HepG2 (cell line): Measurements from ENCODE around the gene SSNA1. TPM values are rescaled to one million over a fixed set of nuclear protein-coding genes. Genes with fewer than 3 reads are reported as not detected.
A peak's percentile ranks its signal among the peaks of the same experiment; 100 is the strongest.

Source experiments
- KDM5A ChIP-seq: fragments of 200-600 bp; sonication (generic); IDR thresholded peaks from 2 replicates; pipeline ENCODE4 v1.7.0; 2018; ENCODE audit warnings: antibody characterized with exemption, mild to moderate bottlenecking, low read length, borderline replicate concordance
- MED1 ChIP-seq: sonication (generic); formaldehyde crosslinking; IDR thresholded peaks from 2 replicates; pipeline ENCODE4 v1.4.0; 2020; ENCODE audit warnings: missing genetic modification reagents
- MXI1 ChIP-seq: IDR thresholded peaks from 3 replicates; pipeline ENCODE4 v1.6.1; 2012; ENCODE audit warnings: low read depth, low read length, inconsistent platforms, borderline replicate concordance
- MYC ChIP-seq: sonication (generic); formaldehyde crosslinking; IDR thresholded peaks from 2 replicates; pipeline ENCODE4 v1.9.0; 2021; ENCODE audit warnings: missing genetic modification reagents, borderline replicate concordance
- NCOA2 ChIP-seq: sonication (generic); formaldehyde crosslinking; IDR thresholded peaks from 2 replicates; pipeline ENCODE4 v1.8.0; 2022; ENCODE audit warnings: inconsistent platforms
- PHF21A ChIP-seq: sonication (generic); formaldehyde crosslinking; IDR thresholded peaks from 2 replicates; pipeline ENCODE4 v1.5.0; 2020; ENCODE audit warnings: mild to moderate bottlenecking, missing genetic modification reagents
- REPIN1 ChIP-seq: sonication (generic); formaldehyde crosslinking; IDR thresholded peaks from 2 replicates; pipeline ENCODE4 v1.8.0; 2022; ENCODE audit warnings: missing genetic modification reagents, low read depth, mild to moderate bottlenecking, borderline replicate concordance
- THAP9 ChIP-seq: sonication (generic); formaldehyde crosslinking; IDR thresholded peaks from 2 replicates; pipeline ENCODE4; 2020; ENCODE audit warnings: missing genetic modification reagents, mild to moderate bottlenecking, borderline replicate concordance
- ZBTB25 ChIP-seq: IDR thresholded peaks from 2 replicates; pipeline ENCODE4 v1.6.1; 2018; ENCODE audit warnings: missing genetic modification reagents
- ZC3H4 ChIP-seq: sonication (generic); formaldehyde crosslinking; IDR thresholded peaks from 2 replicates; pipeline ENCODE4 v1.4.0; 2020; ENCODE audit warnings: missing genetic modification reagents, borderline replicate concordance
- ZNF709 ChIP-seq: sonication (generic); formaldehyde crosslinking; IDR thresholded peaks from 2 replicates; pipeline ENCODE4 v1.5.0; 2020; ENCODE audit warnings: mild to moderate bottlenecking, missing genetic modification reagents
- polyA plus RNA-seq, 8 experiments: library from polyadenylated mRNA; depleted of rRNA in 3 of 8; stranded (reverse) in 7 of 8; unstranded in 1 of 8; fragments of >200 nt; fragmentation: Illumina TruSeq in 4 of 8; extraction: Trizol in 4 of 8; gene quantifications; 2 replicates each; pipeline versions ENCODE4 v1.2.1 to v1.2.3, GENCODE V29; 2011 to 2016; ENCODE audit warnings: low read depth in 4 of 8, missing spikeins in 1 of 8, mixed read lengths in 1 of 8; ENCODE audit not compliant: insufficient read depth in 1 of 8
- total RNA-seq, 5 experiments: library from RNA; depleted of rRNA; stranded (reverse); fragments of >200 nt; fragmentation: Illumina TruSeq; extraction: Trizol; gene quantifications; 2 replicates each; pipeline ENCODE4 v1.2.3, GENCODE V29; 2016; ENCODE audit warnings: low read depth in 1 of 5
- TF ChIP-seq, protein P1 (sequence below): sonication (generic); formaldehyde crosslinking; IDR thresholded peaks from 2 replicates; pipeline ENCODE4 v1.5.0; 2020; ENCODE audit warnings: missing genetic modification reagents, mild to moderate bottlenecking, borderline replicate concordance
- TF ChIP-seq, protein P2 (sequence below): sonication (generic); formaldehyde crosslinking; IDR thresholded peaks from 2 replicates; pipeline ENCODE4 v1.4.0; 2020; ENCODE audit warnings: missing genetic modification reagents
- TF ChIP-seq, protein P3 (sequence below): sonication (generic); formaldehyde crosslinking; IDR thresholded peaks from 2 replicates; pipeline ENCODE4 v1.4.0; 2020; ENCODE audit warnings: mild to moderate bottlenecking, missing genetic modification reagents

Gene SSNA1
- total and polyA plus RNA-seq, 2 of the 13 experiments (the other 11 are each of a cell fraction or from before 2014, with no cell fraction given): 35.9 to 49.4 TPM

DNA sequence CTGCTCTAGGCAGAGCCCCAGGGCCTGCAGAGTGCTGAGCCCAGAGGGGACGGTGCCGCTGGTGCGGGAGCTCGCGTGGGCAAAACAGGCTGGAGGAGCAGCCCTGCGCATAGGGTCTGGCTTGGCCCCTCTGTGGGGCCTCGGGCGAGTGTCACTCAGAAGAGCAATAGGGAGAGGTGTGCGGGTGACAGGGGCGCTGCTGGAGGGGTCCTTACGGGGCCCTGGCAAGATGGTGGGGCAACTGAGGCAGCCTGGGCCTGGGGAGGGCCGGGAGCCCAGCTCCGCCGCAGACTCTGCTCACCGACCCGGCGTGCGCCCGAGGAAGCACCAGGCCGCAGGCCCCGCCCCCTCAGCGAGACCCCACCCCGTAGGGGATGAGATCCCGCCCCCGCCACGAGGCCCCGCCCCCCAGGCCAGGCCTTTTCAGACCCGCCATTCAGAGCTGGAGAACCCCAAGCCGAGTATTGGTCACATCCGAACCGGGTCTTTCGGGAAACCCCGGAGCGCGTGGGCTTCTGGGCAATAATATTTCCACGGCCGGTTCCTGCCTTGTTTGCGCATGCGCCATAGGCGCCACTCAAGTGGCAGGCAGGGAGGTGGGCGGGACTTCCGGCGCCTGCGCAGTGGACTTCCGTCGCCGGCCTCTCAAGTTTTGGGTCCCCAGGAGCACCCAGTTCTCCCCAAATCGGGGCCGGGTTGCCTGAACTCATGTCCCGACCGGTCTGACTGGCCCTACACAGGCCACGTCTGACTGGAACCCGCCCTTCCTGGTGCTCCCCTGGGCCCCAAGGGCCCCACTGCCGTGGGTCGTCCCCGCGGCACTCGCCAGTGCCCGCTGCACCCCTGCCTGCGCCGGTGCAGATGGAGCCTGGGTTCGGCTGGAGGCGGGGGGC lies 34.8 kb downstream of the SSNA1 start (continued):
- TF ChIP-seq THAP9 (CRISPR knock-in tag) (peak; percentile 50; the same call in 1 of the 2 replicates), ZC3H4 (CRISPR knock-in tag) (peak; percentile 53), MED1 (CRISPR knock-in tag) (peak; percentile 5; the same call in 1 of the 2 replicates), MYC (0 out of 2 replicates have a peak, but pooled peaks have one; percentile 42), MXI1 (peak; percentile 78; the same call in 2 of the 3 replicates), PHF21A (CRISPR knock-in tag) (peak; percentile 45; the same call in 1 of the 2 replicates), ZNF709 (CRISPR knock-in tag) (0 out of 2 replicates have a peak, but pooled peaks have one; percentile 62), ZBTB25 (peak; percentile 37; the same call in 1 of the 2 replicates), REPIN1 (CRISPR knock-in tag) (no peak), NCOA2 (no peak), KDM5A (peak; percentile 86)
- TF ChIP-seq, protein P1, sequence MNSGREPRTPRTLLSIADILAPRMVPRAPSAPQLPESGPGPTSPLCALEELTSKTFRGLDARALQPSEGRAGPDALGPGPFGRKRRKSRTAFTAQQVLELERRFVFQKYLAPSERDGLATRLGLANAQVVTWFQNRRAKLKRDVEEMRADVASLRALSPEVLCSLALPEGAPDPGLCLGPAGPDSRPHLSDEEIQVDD (CRISPR knock-in tag): no peak
- TF ChIP-seq, protein P2, sequence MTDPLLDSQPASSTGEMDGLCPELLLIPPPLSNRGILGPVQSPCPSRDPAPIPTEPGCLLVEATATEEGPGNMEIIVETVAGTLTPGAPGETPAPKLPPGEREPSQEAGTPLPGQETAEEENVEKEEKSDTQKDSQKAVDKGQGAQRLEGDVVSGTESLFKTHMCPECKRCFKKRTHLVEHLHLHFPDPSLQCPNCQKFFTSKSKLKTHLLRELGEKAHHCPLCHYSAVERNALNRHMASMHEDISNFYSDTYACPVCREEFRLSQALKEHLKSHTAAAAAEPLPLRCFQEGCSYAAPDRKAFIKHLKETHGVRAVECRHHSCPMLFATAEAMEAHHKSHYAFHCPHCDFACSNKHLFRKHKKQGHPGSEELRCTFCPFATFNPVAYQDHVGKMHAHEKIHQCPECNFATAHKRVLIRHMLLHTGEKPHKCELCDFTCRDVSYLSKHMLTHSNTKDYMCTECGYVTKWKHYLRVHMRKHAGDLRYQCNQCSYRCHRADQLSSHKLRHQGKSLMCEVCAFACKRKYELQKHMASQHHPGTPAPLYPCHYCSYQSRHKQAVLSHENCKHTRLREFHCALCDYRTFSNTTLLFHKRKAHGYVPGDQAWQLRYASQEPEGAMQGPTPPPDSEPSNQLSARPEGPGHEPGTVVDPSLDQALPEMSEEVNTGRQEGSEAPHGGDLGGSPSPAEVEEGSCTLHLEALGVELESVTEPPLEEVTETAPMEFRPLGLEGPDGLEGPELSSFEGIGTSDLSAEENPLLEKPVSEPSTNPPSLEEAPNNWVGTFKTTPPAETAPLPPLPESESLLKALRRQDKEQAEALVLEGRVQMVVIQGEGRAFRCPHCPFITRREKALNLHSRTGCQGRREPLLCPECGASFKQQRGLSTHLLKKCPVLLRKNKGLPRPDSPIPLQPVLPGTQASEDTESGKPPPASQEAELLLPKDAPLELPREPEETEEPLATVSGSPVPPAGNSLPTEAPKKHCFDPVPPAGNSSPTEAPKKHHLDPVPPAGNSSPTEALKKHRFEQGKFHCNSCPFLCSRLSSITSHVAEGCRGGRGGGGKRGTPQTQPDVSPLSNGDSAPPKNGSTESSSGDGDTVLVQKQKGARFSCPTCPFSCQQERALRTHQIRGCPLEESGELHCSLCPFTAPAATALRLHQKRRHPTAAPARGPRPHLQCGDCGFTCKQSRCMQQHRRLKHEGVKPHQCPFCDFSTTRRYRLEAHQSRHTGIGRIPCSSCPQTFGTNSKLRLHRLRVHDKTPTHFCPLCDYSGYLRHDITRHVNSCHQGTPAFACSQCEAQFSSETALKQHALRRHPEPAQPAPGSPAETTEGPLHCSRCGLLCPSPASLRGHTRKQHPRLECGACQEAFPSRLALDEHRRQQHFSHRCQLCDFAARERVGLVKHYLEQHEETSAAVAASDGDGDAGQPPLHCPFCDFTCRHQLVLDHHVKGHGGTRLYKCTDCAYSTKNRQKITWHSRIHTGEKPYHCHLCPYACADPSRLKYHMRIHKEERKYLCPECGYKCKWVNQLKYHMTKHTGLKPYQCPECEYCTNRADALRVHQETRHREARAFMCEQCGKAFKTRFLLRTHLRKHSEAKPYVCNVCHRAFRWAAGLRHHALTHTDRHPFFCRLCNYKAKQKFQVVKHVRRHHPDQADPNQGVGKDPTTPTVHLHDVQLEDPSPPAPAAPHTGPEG: peak; percentile 21; the same call in 1 of the 2 replicates
- TF ChIP-seq, protein P3, sequence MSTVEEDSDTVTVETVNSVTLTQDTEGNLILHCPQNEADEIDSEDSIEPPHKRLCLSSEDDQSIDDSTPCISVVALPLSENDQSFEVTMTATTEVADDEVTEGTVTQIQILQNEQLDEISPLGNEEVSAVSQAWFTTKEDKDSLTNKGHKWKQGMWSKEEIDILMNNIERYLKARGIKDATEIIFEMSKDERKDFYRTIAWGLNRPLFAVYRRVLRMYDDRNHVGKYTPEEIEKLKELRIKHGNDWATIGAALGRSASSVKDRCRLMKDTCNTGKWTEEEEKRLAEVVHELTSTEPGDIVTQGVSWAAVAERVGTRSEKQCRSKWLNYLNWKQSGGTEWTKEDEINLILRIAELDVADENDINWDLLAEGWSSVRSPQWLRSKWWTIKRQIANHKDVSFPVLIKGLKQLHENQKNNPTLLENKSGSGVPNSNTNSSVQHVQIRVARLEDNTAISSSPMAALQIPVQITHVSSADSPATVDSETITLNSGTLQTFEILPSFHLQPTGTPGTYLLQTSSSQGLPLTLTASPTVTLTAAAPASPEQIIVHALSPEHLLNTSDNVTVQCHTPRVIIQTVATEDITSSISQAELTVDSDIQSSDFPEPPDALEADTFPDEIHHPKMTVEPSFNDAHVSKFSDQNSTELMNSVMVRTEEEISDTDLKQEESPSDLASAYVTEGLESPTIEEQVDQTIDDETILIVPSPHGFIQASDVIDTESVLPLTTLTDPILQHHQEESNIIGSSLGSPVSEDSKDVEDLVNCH: no peak
